A673 (cell line): ENCODE data around the gene WDR49.

Source experiments
- EZH2 ChIP-seq: fragments of 200-600 bp; sonication (generic); IDR thresholded peaks from 2 replicates; pipeline ENCODE4 v1.6.1; 2017; ENCODE audit warnings: borderline replicate concordance, low read depth, mild to moderate bottlenecking, mixed read lengths, antibody characterized with exemption, low read length; ENCODE audit not compliant: poor library complexity, severe bottlenecking
- TF ChIP-seq, protein P1 (sequence below): fragments of 300-800, 200-600 bp; sonication (generic); conservative IDR thresholded peaks from 2 replicates; pipeline ENCODE4 v1.5.1; 2017; ENCODE audit warnings: low read depth, mild to moderate bottlenecking, antibody characterized with exemption, low read length, moderate library complexity, mixed read lengths

DNA sequence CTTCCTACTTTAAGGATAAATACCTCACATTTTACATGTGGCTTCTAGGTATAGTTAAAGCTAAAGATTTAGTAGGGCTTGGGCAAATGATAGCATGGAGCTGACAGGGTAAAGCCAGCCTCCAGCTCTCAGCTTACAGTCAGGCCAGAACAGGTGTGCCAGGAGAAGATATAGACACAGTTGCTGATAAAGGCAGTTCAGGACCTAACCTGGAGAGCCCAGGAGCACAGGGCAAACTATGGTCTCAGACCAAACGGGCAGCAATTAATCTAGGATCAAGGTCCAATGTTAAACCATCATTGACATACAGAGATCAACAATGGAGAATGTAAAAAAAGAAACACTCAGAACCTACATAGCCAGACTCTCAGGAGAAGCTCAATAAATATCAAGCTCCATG is 4.0 kb downstream of the WDR49 start:
- TF ChIP-seq, protein P1, sequence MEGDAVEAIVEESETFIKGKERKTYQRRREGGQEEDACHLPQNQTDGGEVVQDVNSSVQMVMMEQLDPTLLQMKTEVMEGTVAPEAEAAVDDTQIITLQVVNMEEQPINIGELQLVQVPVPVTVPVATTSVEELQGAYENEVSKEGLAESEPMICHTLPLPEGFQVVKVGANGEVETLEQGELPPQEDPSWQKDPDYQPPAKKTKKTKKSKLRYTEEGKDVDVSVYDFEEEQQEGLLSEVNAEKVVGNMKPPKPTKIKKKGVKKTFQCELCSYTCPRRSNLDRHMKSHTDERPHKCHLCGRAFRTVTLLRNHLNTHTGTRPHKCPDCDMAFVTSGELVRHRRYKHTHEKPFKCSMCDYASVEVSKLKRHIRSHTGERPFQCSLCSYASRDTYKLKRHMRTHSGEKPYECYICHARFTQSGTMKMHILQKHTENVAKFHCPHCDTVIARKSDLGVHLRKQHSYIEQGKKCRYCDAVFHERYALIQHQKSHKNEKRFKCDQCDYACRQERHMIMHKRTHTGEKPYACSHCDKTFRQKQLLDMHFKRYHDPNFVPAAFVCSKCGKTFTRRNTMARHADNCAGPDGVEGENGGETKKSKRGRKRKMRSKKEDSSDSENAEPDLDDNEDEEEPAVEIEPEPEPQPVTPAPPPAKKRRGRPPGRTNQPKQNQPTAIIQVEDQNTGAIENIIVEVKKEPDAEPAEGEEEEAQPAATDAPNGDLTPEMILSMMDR, result no peak
- TF ChIP-seq EZH2, result no peak
